NB4 (cell line): ENCODE data around the gene EPB41L1.

ENCODE experiments used
- DNase-seq: peaks from one replicate; pipeline ENCODE4 v3.0.0; 2010; ENCODE audit warnings: low read depth
- H3K4me3 ChIP-seq: one replicate; pipeline ENCODE4 v1.5.1; 2011; ENCODE audit warnings: mild to moderate bottlenecking, low read depth, low read length, moderate library complexity
- MAX ChIP-seq: IDR thresholded peaks from 2 replicates; pipeline ENCODE4 v1.6.1; 2011; ENCODE audit warnings: low read depth, low read length
- MYC ChIP-seq: IDR thresholded peaks from 2 replicates; pipeline ENCODE4 v1.6.1; 2011; ENCODE audit warnings: low read depth, low read length
- POLR2A ChIP-seq: IDR thresholded peaks from 2 replicates; pipeline ENCODE4 v1.6.1; 2011; ENCODE audit warnings: mild to moderate bottlenecking; ENCODE audit not compliant: insufficient read length; ENCODE audit errors: extremely low read depth
- TF ChIP-seq, protein P1 (sequence below): IDR thresholded peaks from one replicate; pipeline ENCODE4 v1.5.1; 2012; ENCODE audit warnings: low read depth, low read length

EPB41L1 gene

DNA sequence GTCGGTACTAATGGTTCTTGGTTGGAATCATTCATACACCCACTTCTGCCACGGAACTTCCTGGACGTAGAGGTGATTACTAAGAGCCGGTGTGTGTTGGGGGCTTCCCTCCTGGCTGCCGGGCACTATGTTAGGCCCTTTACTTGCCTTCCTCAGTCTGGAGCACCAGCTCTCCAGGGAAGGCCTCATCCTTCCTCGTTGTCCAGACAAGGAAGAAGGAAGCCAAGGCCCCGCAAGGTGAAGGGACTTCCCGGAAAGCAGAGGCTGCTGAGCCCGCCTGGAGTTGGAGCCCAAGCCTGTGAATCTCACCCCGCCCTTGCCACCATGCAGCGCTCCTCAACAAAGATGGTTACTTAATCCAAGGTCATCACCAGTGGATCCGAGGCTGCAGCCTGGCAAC lies 107.9 kb downstream of the EPB41L1 start:
- TF ChIP-seq POLR2A (no peak), MYC (no peak), MAX (no peak)
- TF ChIP-seq, protein P1, sequence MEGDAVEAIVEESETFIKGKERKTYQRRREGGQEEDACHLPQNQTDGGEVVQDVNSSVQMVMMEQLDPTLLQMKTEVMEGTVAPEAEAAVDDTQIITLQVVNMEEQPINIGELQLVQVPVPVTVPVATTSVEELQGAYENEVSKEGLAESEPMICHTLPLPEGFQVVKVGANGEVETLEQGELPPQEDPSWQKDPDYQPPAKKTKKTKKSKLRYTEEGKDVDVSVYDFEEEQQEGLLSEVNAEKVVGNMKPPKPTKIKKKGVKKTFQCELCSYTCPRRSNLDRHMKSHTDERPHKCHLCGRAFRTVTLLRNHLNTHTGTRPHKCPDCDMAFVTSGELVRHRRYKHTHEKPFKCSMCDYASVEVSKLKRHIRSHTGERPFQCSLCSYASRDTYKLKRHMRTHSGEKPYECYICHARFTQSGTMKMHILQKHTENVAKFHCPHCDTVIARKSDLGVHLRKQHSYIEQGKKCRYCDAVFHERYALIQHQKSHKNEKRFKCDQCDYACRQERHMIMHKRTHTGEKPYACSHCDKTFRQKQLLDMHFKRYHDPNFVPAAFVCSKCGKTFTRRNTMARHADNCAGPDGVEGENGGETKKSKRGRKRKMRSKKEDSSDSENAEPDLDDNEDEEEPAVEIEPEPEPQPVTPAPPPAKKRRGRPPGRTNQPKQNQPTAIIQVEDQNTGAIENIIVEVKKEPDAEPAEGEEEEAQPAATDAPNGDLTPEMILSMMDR, result no peak
- no peak overlapping the region for H3K4me3 ChIP-seq
- DNase-seq, result no peak

DNA sequence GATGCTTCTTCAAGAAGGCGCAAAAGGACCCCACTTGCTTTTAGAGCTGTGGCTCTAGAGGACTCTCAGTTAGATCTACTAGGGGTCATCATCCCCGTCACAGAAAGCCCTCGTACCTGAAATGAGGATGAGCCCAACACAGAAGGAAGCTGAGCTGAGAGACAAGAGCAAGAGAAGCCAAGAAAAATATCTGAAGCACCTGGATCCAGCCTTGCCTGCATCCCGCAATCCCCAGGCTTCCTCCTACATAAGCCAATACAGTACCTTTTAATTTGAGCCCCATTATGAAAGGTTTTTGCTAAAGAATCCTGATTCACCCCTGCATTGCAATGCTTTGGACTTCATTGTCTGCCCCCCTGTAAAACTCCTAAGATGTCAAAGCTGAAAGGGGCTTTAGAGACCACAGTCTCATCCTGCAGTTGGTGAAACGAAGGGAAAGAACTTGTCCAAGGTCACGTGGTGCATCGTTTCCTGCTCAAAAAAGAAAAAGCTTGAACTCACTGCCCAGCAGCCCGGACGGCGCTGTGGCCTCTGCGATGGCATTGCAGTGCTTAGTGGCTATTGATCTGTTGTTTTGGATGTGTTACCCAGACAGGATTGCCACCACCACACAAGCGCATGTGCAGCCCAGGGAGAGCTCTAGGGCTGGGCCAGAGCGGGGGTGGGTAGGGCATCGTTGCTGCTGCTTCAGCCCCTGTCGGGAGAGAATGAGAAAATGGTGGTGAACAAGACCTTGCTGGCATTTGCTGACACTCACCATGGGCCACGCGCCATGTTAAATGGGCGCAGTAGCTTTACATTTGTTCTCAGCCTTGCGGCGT lies 110.1 kb downstream of the EPB41L1 start:
- no peak for TF ChIP-seq POLR2A
- TF ChIP-seq MAX, result no peak
- DNase-seq, result no peak
- no peak overlapping the region for H3K4me3 ChIP-seq

GRCh38 chr20:36266189-36266588 lies 111.6 kb downstream of the EPB41L1 start:
- H3K4me3 ChIP-seq, result no peak overlapping the region
- TF ChIP-seq MYC (no peak), MAX (no peak), POLR2A (no peak)
- TF ChIP-seq, protein P1, result no peak
- no peak for DNase-seq

GRCh38 chr20:36267605-36268381 lies 113.3 kb downstream of the EPB41L1 start:
- no peak overlapping the region for H3K4me3 ChIP-seq
- TF ChIP-seq POLR2A, result no peak
- no peak for DNase-seq

- TF ChIP-seq MYC, result no peak
- no peak overlapping the region for H3K4me3 ChIP-seq
- DNase-seq, result no peak
These were observed 114.2 kb downstream of the EPB41L1 start for GRCh38 chr20:36268440-36269342.

GRCh38 chr20:36269507-36269906 lies 115.0 kb downstream of the EPB41L1 start:
- DNase-seq, result no peak
- TF ChIP-seq POLR2A (no peak), MYC (no peak), MAX (no peak)
- TF ChIP-seq, protein P1, result no peak
- H3K4me3 ChIP-seq, result no peak overlapping the region
